ENCODE data around the gene MYBPH.

The MYBPH gene

DNA sequence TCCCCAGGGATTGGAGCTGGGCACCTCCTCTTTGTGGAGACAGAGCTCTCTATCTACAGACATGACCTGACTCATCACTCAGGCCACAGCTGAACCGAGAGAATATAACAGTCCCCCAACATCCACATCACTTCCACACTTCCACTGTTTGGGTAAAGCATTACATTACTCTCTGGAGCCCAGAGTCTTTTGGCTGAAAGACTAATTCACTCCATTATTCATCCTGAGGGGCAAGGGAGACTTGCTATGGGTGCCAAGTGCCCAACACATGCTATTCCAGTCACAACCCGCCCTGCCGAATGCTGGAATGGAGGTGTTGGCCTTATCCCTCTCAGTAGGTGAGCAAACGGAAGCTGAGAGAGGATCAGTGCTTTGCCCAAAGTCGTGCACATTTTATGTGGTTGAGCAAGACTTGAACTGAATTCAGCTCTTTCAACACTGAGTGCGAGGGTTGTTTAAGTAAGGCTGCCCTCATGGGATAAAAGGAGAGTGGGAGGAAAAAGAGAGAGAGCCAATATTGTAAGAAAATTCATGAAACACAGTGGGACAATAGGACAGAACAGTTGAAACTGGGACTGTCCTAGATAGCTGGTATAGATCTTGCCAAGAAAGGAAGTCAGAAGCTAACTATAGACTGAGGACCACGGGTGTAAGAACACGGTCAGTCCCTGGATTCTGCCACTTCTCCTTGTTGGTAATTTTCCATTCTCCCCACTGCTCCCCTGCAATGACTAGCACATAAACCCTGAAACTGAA, 24.4 kb upstream of the MYBPH start:
- DNase-seq: no peak

GRCh38 chr1:203199481-203199815, 23.8 kb upstream of the MYBPH start:
- DNase-seq: no peak

- no peak for DNase-seq
Measured at GRCh38 chr1:203199002-203199401, 23.4 kb upstream of the MYBPH start.

DNA sequence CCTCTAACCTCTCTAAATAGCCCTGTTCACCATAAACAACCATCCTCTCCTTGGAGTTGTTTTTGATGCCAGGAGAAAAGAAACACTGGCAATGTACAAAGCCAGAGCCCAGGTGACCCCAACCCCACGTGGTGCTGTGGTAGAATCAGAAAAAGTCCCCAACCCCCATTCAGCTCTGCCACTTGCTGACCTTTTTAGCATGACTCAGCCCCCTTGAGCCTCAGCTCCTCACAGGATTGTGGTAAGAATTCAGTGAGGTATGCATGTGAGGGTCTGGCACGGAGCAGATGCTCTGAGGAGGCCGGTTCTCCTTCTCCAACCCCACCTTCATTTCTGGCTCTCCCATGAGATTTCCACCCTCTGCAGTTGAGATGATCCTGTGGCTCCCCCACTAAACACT, 22.0 kb upstream of the MYBPH start:
- DNase-seq: no peak

GRCh38 chr1:203196371-203196770, 20.7 kb upstream of the MYBPH start:
- no peak for DNase-seq

GRCh38 chr1:203190949-203191348, 15.3 kb upstream of the MYBPH start:
- DNase-seq: no peak

DNA sequence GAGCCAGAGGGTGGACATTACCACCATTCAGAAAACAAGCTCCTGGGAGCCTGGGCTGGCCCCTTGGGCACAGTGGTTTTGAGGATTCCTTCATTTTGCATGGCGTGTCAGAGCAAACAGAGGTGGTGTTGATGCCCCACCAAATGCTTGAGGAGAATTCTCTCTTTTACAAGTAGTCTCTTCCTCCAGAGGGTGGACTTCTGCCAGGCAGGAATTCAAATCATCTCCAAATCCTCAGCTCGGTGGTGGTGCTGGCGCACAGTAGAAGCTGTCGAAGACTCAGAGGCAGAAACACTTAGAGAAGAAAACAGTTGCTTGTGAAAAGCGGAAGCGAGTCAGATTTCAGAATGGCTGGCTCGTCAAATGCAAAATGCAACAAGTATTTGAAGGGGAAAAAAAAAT, 14.3 kb upstream of the MYBPH start:
- no peak for DNase-seq

DNA sequence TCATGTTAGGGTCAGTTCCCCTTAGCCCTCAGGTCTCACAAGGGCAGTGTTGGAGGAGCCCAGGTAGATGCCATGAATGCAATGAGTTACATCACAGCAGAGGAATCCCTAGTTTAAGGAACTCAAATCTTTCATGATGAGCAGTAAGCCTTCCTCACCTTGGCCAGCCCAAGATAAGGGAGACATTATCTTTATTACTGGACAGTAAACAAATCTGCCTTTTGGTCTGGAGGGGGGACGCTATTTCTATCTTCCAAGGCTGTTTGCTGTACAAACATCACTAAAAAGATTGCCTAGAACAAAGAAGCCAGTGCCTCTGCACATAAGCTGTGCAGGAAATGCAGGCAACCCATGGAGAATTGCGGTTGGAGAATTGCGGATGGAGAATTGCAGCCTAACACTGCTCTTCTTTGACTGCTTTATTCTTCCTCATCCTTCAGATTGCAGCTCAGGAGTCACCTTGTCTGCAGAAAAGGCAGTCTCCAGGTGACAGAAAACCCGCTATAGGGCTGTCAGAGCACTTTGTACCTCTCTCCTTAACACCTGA, 13.1 kb upstream of the MYBPH start:
- no peak for DNase-seq

GRCh38 chr1:203187689-203188264, 12.2 kb upstream of the MYBPH start:
- DNase-seq: no peak

GRCh38 chr1:203187304-203187685, 11.7 kb upstream of the MYBPH start:
- DNase-seq: no peak

GRCh38 chr1:203186446-203187303, 11.0 kb upstream of the MYBPH start, which contains the start of gene CHI3L1:
Gene CHI3L1 (minus strand): TSS chr1:203186704. CDS start chr1:203186623, 81 bp downstream.
- DNase-seq: no peak

DNA sequence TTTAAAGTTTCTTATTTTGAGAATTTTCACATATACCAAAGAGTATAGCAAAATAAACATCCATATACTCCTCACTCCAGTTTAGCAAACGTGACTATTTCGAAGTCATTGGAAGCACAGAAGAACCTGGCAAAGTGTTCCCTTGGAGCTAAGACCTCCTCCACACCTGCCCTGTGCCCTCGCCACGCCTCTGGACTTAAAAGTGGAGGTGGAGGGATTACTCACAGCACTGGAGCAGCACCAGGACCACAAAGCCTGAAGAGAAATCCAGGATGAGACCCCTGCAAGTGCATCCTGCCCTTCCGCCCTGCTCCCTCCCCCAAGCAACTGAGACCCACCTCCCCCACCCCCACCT, 10.4 kb upstream of the MYBPH start:
- DNase-seq: no peak

DNA sequence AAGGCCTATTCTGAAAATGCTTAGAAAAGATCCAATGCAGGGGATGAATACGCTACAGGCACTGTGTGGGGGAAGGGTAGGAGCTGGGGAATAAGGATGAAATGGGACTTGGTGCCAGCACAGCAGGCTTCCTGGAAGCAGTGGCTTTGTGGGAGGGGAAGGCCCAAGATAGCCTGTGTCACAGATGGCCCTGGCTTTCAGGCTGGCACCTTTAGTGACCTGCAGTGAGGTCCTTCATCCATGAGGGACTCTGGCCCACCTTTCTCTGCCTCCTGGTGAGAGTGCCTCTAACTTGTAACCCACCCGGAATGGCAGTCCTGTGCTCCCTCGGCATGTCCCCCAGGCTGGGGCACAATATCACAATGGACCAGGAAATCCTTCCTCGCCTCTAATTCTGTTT, 10.0 kb upstream of the MYBPH start:
- DNase-seq: no peak

GRCh38 chr1:203185061-203185461, 9.4 kb upstream of the MYBPH start:
- DNase-seq: no peak

DNA sequence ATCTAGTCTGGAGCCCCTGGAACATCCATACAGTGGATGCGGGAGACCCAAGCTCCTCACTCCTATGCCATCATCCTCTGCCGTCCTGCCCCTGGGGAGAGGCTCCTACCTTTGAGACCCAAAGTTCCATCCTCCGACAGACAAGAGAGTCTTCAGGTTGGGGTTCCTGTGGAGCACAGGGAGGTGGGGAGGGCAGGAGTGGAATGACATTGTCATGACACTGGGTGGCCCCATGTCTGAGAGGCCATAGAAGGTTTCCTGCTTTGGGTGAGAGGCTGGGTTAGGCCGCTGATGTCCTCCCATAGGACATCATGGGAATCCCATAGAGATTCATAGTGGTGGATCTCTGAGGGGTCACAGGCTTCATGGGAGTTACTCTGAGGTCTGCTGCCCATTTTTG, 8.8 kb upstream of the MYBPH start:
- DNase-seq: no peak

DNA sequence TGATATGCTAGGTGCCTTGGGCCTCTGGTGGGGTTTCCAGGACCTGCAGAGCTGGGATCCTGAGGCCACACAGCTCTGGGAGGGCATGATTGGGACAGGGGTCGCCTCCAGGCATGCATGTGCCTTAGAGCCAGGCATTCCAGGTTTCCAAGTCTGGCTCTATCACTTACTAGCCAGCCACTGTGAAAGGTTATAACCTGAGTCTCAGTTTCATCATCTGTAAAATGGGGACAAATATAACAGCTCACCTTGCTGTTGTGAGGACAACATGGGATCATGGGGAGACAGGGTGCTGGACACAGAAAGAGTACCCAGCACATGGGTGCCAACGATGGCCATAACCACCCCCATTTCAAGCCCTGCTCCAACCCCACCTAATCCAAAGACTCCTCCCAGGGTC, 8.2 kb upstream of the MYBPH start:
- DNase-seq: no peak

DNA sequence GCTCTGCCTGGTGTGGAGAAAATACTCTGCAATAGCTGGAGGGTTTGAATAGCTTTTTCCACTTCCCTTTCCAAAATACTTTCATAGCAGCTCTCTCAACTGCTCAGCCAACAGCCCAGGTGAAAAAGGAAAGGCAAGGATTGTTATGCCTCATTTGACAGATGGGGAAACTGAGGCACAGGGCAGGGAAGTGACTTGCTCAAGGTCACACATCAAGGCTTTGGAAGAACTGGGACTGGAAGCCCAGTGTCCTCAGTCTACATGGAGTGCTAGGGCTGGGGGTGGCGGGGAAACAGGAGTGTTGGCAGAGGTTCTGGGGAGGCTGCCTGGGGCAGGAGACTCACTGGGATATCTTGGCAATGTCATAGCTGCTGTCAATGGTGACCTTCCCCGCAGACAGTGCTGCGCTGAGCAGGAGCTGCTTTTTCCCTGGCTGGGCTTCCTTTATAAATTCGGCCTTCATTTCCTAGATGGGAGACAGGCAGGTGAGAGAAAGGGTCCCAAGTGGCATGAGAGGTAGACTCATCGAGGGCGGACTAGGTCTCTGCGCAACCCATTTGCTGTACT, 6.8 kb upstream of the MYBPH start:
- no peak for DNase-seq

GRCh38 chr1:203181586-203182386, 6.2 kb upstream of the MYBPH start:
- DNase-seq: no peak

DNA sequence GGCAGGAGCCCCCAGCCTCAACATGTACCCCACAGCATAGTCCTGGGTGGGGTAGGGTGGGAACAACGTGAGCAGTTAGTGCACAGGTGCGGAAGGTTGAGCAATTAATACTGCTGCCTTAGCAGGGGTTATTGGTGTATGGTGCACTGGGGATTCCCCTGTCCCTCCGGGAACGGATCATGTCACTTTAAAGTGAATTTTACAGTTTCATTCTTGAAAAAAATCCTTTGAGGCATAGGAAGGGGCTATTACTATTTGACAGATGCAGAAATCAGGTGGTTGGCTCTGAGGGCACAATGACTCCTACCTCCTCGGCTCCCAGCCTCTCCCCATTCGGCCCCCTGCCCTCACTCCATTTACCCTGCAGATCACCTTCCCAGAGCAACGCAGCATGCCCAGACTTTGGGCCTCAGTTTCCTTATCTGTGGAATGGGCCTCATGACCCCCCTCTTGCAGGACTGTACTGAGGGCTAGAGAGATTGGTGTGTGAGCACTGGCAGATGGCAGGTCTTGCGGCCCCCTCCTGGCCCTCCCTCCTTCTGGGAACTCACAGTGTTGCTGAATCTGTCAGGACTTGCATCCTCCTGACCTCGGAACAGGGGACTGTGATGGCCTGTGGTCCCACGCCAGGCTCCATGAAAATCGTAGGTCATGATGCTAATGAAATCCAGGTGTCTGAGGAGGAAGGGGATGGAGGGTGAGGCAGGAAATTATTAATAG, 5.1 kb upstream of the MYBPH start:
- no peak for DNase-seq

DNA sequence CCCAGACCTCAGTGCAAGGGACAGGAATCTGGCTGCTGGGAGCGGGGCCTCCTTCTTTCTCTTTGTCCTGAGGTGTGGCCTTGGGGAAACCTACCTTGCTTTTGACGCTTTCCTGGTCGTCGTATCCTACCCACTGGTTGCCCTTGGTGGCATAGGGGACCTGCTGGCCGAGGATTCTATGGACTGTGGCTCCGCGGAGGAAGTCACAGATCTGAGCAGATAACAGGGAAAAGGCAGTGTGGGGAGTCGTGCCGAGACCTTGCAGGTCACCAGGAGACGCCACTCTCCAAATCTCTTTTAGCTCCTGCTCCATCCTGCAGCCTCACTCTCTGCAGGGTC, 4.0 kb upstream of the MYBPH start:
- DNase-seq: no peak

- DNase-seq: no peak
Measured at GRCh38 chr1:203178821-203179666, 3.4 kb upstream of the MYBPH start.
